ENCODE measurements around the gene KLHL21. TPM values are rescaled to one million over a fixed set of nuclear protein-coding genes. Genes with fewer than 3 reads are reported as not detected.
"Not testable (repeated sequence)": the region's sequence is repeated elsewhere in the genome, so short reads cannot be mapped to it uniquely, and the experiment has no call there.

KLHL21 gene
- total RNA-seq, 1 experiment from 2014 or later: 38.0 TPM

DNA sequence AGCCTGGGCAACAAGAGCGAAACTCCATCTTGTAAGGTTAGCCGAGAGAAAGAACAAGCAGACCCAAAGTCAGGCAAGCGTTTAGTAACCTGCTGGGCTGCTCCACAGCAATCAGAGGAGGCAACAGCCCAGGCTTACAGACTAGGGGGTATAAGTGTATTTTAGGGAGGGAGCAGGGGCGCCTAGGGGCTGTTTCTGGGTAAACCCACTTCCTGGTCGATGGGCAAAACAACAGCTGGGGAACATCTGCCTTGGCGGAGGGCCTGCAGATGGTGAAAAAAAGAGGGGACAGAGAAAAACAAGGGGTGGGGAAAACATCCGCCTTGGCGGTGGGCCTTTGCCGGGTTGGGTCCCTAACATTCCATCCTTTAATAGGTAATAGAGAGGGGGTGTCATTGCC is 42.4 kb downstream of the KLHL21 start:
- no peak overlapping the region for H3K4me3 ChIP-seq (ENCODE audit: low read depth, low read length, poor library complexity, severe bottlenecking)
- intact Hi-C loops (cut with micrococcal nuclease; ENCODE audit: unreplicated experiment): no loop called here
- H3K27ac ChIP-seq (ENCODE audit: low read depth, low read length, poor library complexity, severe bottlenecking): no peak overlapping the region
- no peaks in the 10 kb centered on the region for H3K4me1 ChIP-seq (ENCODE audit: insufficient read depth, low read length, poor library complexity, severe bottlenecking)
- H3K9me3 ChIP-seq (ENCODE audit: low read depth, low read length, poor library complexity, severe bottlenecking): no peaks in the 10 kb centered on the region
- BruUV-seq (replicated peaks): no TSS peak
- no peaks in the 10 kb centered on the region for H3K36me3 ChIP-seq (ENCODE audit: insufficient read depth, low read length, poor library complexity, severe bottlenecking)
- ChIA-PET POLR2A (ENCODE audit: low non-redundant PET) (no interaction called here), CTCF (no interaction called here)
- no peak for DNase-seq (ENCODE audit: low spot score)
- peaks cover 23% of the 10 kb centered on the region for H3K27me3 ChIP-seq (replicated peaks; ENCODE audit: insufficient read depth, low read depth, low read length, poor library complexity)
- TF ChIP-seq CTCF (conservative IDR thresholded peaks at IDR 0.05; ENCODE audit: low read depth, low read length) (no peak), EZH2 (IDR thresholded peaks at IDR 0.05; ENCODE audit: borderline replicate concordance, low read depth, low read length, poor library complexity, severe bottlenecking) (no peak)

GRCh38 chr1:6559161-6559560 is 43.5 kb downstream of the KLHL21 start:
- H3K27me3 ChIP-seq (replicated peaks; ENCODE audit: insufficient read depth, low read depth, low read length, poor library complexity): peaks cover 14% of the 10 kb centered on the region
- H3K9me3 ChIP-seq (ENCODE audit: low read depth, low read length, poor library complexity, severe bottlenecking); H3K27ac ChIP-seq (ENCODE audit: low read depth, low read length, poor library complexity, severe bottlenecking); H3K4me1 ChIP-seq (ENCODE audit: insufficient read depth, low read length, poor library complexity, severe bottlenecking); CTCF ChIA-PET; intact Hi-C loops (cut with micrococcal nuclease; ENCODE audit: unreplicated experiment); H3K4me3 ChIP-seq (ENCODE audit: low read depth, low read length, poor library complexity, severe bottlenecking); H3K36me3 ChIP-seq (ENCODE audit: insufficient read depth, low read length, poor library complexity, severe bottlenecking); POLR2A ChIA-PET (ENCODE audit: low non-redundant PET); DNase-seq (ENCODE audit: low spot score); BruUV-seq (replicated peaks): not testable (repeated sequence)

DNA sequence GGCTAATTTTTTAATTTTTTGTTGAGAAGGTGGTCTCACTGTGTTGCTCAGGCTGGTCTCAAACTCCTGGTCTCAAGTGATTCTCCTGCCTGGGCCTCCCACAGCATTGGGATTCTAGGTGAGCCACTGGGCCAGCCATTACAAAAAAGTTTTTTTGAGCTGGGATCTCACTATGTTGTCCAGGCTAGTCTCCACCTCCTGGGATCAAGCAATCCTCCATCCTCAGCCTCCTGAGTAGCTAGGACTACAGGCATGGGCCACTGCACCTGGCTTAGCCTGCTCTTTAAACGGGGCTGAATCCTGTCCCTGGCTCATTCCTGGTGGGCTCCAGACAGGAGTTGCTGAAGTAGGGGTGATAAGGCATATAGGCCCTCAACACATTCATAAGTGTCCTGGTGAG is 45.1 kb downstream of the KLHL21 start:
- Histone ChIP-seq H3K27ac (ENCODE audit: low read depth, low read length, poor library complexity, severe bottlenecking) (no peak overlapping the region), H3K4me1 (ENCODE audit: insufficient read depth, low read length, poor library complexity, severe bottlenecking) (peaks cover 4% of the 10 kb centered on the region), H3K4me3 (ENCODE audit: low read depth, low read length, poor library complexity, severe bottlenecking) (no peak overlapping the region), H3K36me3 (ENCODE audit: insufficient read depth, low read length, poor library complexity, severe bottlenecking) (no peaks in the 10 kb centered on the region), H3K9me3 (ENCODE audit: low read depth, low read length, poor library complexity, severe bottlenecking) (no peaks in the 10 kb centered on the region), H3K27me3 (replicated peaks; ENCODE audit: insufficient read depth, low read depth, low read length, poor library complexity) (no peaks in the 10 kb centered on the region)
- BruUV-seq (replicated peaks): no TSS peak
- TF ChIP-seq CTCF (conservative IDR thresholded peaks at IDR 0.05; ENCODE audit: low read depth, low read length) (no peak), EZH2 (IDR thresholded peaks at IDR 0.05; ENCODE audit: borderline replicate concordance, low read depth, low read length, poor library complexity, severe bottlenecking) (no peak)
- ChIA-PET CTCF (no interaction called here), POLR2A (ENCODE audit: low non-redundant PET) (no interaction called here)
- intact Hi-C loops (cut with micrococcal nuclease; ENCODE audit: unreplicated experiment): no loop called here
- DNase-seq (ENCODE audit: low spot score): no peak

DNA sequence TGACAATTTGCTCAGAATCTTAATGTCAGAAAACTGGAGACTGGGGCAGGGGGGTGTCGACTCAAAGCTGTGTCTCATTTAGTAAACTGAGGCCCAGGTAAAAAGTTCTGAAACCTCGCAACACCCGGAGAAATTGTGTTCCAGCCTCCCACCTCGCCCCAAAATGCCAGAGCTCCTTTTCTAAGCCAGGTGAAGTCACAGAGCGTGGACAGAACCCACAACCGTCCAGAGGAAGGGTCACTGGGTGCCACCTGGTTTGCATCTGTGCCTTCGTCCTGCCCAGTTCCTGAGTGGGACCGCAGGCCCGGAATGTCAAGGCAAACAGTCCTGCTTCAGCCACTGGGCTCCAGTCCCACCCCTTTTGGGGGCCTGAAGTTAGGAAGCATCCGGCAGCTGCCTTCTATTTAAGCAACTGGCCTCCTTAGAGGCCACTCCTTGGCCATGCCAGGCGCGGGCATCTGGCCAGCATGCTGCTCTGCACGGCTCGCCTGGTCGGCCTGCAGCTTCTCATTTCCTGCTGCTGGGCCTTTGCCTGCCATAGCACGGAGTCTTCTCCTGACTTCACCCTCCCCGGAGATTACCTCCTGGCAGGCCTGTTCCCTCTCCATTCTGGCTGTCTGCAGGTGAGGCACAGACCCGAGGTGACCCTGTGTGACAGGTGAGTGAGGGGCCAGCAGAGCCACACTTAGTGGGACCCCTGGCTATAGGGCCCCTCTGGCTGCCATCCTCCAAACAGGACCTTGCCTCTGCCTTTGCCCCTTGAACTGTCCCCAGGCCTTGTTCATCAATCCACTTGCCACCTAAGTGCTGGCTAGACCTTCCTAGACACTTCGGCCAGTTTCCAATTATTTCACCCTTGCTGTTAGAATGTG is 47.5 kb downstream of the KLHL21 start, which contains the start of gene TAS1R1:
TSS of gene TAS1R1 (plus strand) at position 401 of the 872 bp plus-strand sequence. CDS start at position 468, 67 bp downstream.
- ChIA-PET CTCF (interaction anchor here (2.0 kb wide), 1 partner anchor 25 kb away, joined by 5 read pairs; the partner anchor contains the start of gene ZBTB48), POLR2A (ENCODE audit: low non-redundant PET) (no interaction called here)
- peak within 1 kb of the TSS; percentile 92 for H3K27ac ChIP-seq (ENCODE audit: low read depth, low read length, poor library complexity, severe bottlenecking)
- TF ChIP-seq EZH2 (IDR thresholded peaks at IDR 0.05; ENCODE audit: borderline replicate concordance, low read depth, low read length, poor library complexity, severe bottlenecking) (no peak), CTCF (conservative IDR thresholded peaks at IDR 0.05; ENCODE audit: low read depth, low read length) (no peak)
- peaks cover 8% of the 10 kb centered on the region for H3K36me3 ChIP-seq (ENCODE audit: insufficient read depth, low read length, poor library complexity, severe bottlenecking)
- peak within 1 kb of the TSS; percentile 99 for H3K4me3 ChIP-seq (ENCODE audit: low read depth, low read length, poor library complexity, severe bottlenecking)
- no peaks in the 10 kb centered on the region for H3K27me3 ChIP-seq (replicated peaks; ENCODE audit: insufficient read depth, low read depth, low read length, poor library complexity)
- intact Hi-C loops (cut with micrococcal nuclease; ENCODE audit: unreplicated experiment): no loop called here
- peaks cover 4% of the 10 kb centered on the region for H3K4me1 ChIP-seq (ENCODE audit: insufficient read depth, low read length, poor library complexity, severe bottlenecking)
- DNase-seq (ENCODE audit: low spot score): no peak
- BruUV-seq (replicated peaks): no TSS peak
- no peaks in the 10 kb centered on the region for H3K9me3 ChIP-seq (ENCODE audit: low read depth, low read length, poor library complexity, severe bottlenecking)

Measured in A673 (cell line).